HEK293 (cell line): ENCODE results near the gene CCDC152.

Experiments
- CTCF ChIA-PET: fragments of 350-600 bp; formaldehyde crosslinking; extraction: SDS; loops from one replicate; lab custom pipeline; 2021; ENCODE audit warnings: antibody characterized with exemption; lab: Yijun Ruan, JAX
- POLR2A ChIA-PET: fragments of 300-600 bp; formaldehyde crosslinking; extraction: SDS; loops from one replicate; lab custom pipeline; 2020; ENCODE audit warnings: antibody characterized with exemption, inconsistent platforms; lab: Yijun Ruan, JAX
- H3K27ac ChIP-seq: fragments of 200-500 bp; sonication (Bioruptor generic); 2 replicates; pipeline ENCODE4 v1.5.1; 2014; ENCODE audit warnings: low read depth, low read length, control low read depth, inconsistent platforms; ENCODE audit errors: extremely low read depth
- H3K36me3 ChIP-seq, 2 experiments: fragments of 200-500 bp in 1 of 2; sonication (Bioruptor generic) in 1 of 2; 1 replicate in 1 of 2; 2 replicates in 1 of 2; pipeline ENCODE4 v1.5.1; 2014 to 2017; ENCODE audit warnings: inconsistent platforms in 2 of 2, low read length in 2 of 2; ENCODE audit not compliant: control insufficient read depth in 2 of 2, insufficient read depth in 1 of 2
- H3K4me1 ChIP-seq: fragments of 200-500 bp; sonication (Bioruptor generic); 2 replicates; pipeline ENCODE4 v1.5.1; 2014; ENCODE audit warnings: mild to moderate bottlenecking, low read length, inconsistent platforms; ENCODE audit not compliant: control insufficient read depth, insufficient read depth
- H3K4me3 ChIP-seq: 2 replicates; pipeline ENCODE4 v1.5.1; 2011; ENCODE audit warnings: low read depth, mild to moderate bottlenecking, control low read depth, low read length, moderate library complexity
- H3K9me3 ChIP-seq: fragments of 200-500 bp; sonication (Bioruptor generic); 2 replicates; pipeline ENCODE4 v1.5.1; 2014; ENCODE audit warnings: low read depth, low read length, inconsistent platforms; ENCODE audit not compliant: control insufficient read depth, insufficient read depth
- BCL11A ChIP-seq: fragments of 450-650 bp; formaldehyde crosslinking; IDR thresholded peaks from 2 replicates; pipeline ENCODE4 v1.5.1; 2016; ENCODE audit warnings: low read depth, missing biosample characterization, missing genetic modification characterization
- GLI2 ChIP-seq: fragments of 450-650 bp; formaldehyde crosslinking; IDR thresholded peaks from 2 replicates; pipeline ENCODE4; 2017; ENCODE audit warnings: missing biosample characterization, missing genetic modification characterization, low read depth, borderline replicate concordance
- INSM2 ChIP-seq: fragments of 450-650 bp; formaldehyde crosslinking; IDR thresholded peaks from 2 replicates; pipeline ENCODE4 v1.5.1; 2016; ENCODE audit warnings: missing biosample characterization, missing genetic modification characterization
- MYNN ChIP-seq: fragments of 450-650 bp; formaldehyde crosslinking; IDR thresholded peaks from 2 replicates; pipeline ENCODE4 v1.5.1; 2016; ENCODE audit warnings: missing biosample characterization, missing genetic modification characterization, borderline replicate concordance
- PATZ1 ChIP-seq: fragments of 450-650 bp; formaldehyde crosslinking; IDR thresholded peaks from 2 replicates; pipeline ENCODE4 v1.5.1; 2016; ENCODE audit warnings: missing biosample characterization, missing genetic modification characterization
- TSHZ1 ChIP-seq: fragments of 450-650 bp; formaldehyde crosslinking; IDR thresholded peaks from 2 replicates; pipeline ENCODE4 v1.5.1; 2016; ENCODE audit warnings: missing biosample characterization, missing genetic modification characterization, borderline replicate concordance
- ZBTB26 ChIP-seq: fragments of 450-650 bp; formaldehyde crosslinking; optimal IDR thresholded peaks from 2 replicates; pipeline ENCODE3; 2016; ENCODE audit warnings: missing biosample characterization, mild to moderate bottlenecking, missing genetic modification characterization
- ZNF132 ChIP-seq: fragments of 450-650 bp; formaldehyde crosslinking; IDR thresholded peaks from 2 replicates; pipeline ENCODE4 v1.5.1; 2017; ENCODE audit warnings: missing biosample characterization, missing genetic modification characterization, borderline replicate concordance
- ZNF174 ChIP-seq: fragments of 450-650 bp; formaldehyde crosslinking; IDR thresholded peaks from 2 replicates; pipeline ENCODE4 v1.5.0; 2017; ENCODE audit warnings: missing biosample characterization, mild to moderate bottlenecking, missing genetic modification characterization
- ZNF362 ChIP-seq: fragments of 450-650 bp; formaldehyde crosslinking; IDR thresholded peaks from 2 replicates; pipeline ENCODE4 v1.5.1; 2016; ENCODE audit warnings: missing biosample characterization, missing genetic modification characterization
- ZNF366 ChIP-seq: fragments of 450-650 bp; formaldehyde crosslinking; conservative IDR thresholded peaks from 2 replicates; pipeline ENCODE4 v1.5.1; 2016; ENCODE audit warnings: missing biosample characterization, missing genetic modification characterization
- ZNF37A ChIP-seq: fragments of 450-650 bp; IDR thresholded peaks from 2 replicates; pipeline ENCODE4 v1.5.1; 2018; ENCODE audit warnings: missing biosample characterization, missing genetic modification characterization
- ZNF501 ChIP-seq: fragments of 450-650 bp; formaldehyde crosslinking; IDR thresholded peaks from 2 replicates; pipeline ENCODE4 v1.5.1; 2016; ENCODE audit warnings: missing biosample characterization, missing genetic modification characterization
- ZNF544 ChIP-seq: fragments of 450-650 bp; formaldehyde crosslinking; IDR thresholded peaks from 2 replicates; pipeline ENCODE4 v1.5.0; 2017; ENCODE audit warnings: missing biosample characterization, missing genetic modification characterization
- ZNF571 ChIP-seq: fragments of 450-650 bp; formaldehyde crosslinking; IDR thresholded peaks from 2 replicates; pipeline ENCODE4 v1.5.0; 2017; ENCODE audit warnings: missing biosample characterization, missing genetic modification characterization
- ZNF707 ChIP-seq: fragments of 450-650 bp; formaldehyde crosslinking; IDR thresholded peaks from 2 replicates; pipeline ENCODE4 v1.5.1; 2016; ENCODE audit warnings: missing biosample characterization, missing genetic modification characterization
- ZNF777 ChIP-seq: fragments of 450-650 bp; formaldehyde crosslinking; IDR thresholded peaks from 2 replicates; pipeline ENCODE4 v1.5.1; 2017; ENCODE audit warnings: missing biosample characterization, missing genetic modification characterization, borderline replicate concordance
- ZSCAN16 ChIP-seq: fragments of 450-650 bp; formaldehyde crosslinking; IDR thresholded peaks from 2 replicates; pipeline ENCODE4 v1.5.1; 2016; ENCODE audit warnings: missing biosample characterization, missing genetic modification characterization
- ZSCAN18 ChIP-seq: fragments of 450-650 bp; formaldehyde crosslinking; IDR thresholded peaks from 2 replicates; pipeline ENCODE4 v1.5.1; 2016; ENCODE audit warnings: missing biosample characterization, missing genetic modification characterization

CCDC152 gene

GRCh38 chr5:42787845-42788244, 31.2 kb downstream of the CCDC152 start (continued):
- no peak for TF ChIP-seq TSHZ1 (tag by site-specific recombination)

GRCh38 chr5:42791151-42791550, 34.5 kb downstream of the CCDC152 start:
- H3K4me3 ChIP-seq = no peak overlapping the region
- no peaks in the 10 kb centered on the region for H3K9me3 ChIP-seq
- no peak for TF ChIP-seq BCL11A (tag by site-specific recombination)
- no peak for TF ChIP-seq ZNF501 (tag by site-specific recombination)
- TF ChIP-seq ZNF544 = no peak
- no peak for TF ChIP-seq ZNF707 (tag by site-specific recombination)
- no peak for TF ChIP-seq ZNF571 (tag by site-specific recombination)
- H3K27ac ChIP-seq = no peak overlapping the region
- ChIA-PET CTCF (interaction anchor here (2.0 kb wide), 1 partner anchor 599 kb away, joined by 5 read pairs; no protein-coding TSS in a partner anchor), POLR2A (no interaction called here)
- no peaks in the 10 kb centered on the region for H3K36me3 ChIP-seq
- no peaks in the 10 kb centered on the region for H3K4me1 ChIP-seq

- Histone ChIP-seq H3K4me1 (no peaks in the 10 kb centered on the region), H3K36me3 (peaks cover 32 to 34% of the 10 kb centered on the region in 2 experiments), H3K27ac (no peak overlapping the region), H3K4me3 (no peak overlapping the region), H3K9me3 (no peaks in the 10 kb centered on the region)
- TF ChIP-seq ZNF174 (no peak), ZSCAN18 (tag by site-specific recombination) (no peak), MYNN (tag by site-specific recombination) (no peak), ZNF37A (no peak), ZNF366 (no peak), ZNF362 (no peak), ZSCAN16 (tag by site-specific recombination) (no peak), ZNF777 (tag by site-specific recombination) (no peak), GLI2 (tag by site-specific recombination) (no peak), ZBTB26 (no peak), ZNF132 (tag by site-specific recombination) (no peak), PATZ1 (tag by site-specific recombination) (no peak), INSM2 (tag by site-specific recombination) (no peak)
- POLR2A ChIA-PET = no interaction called here
- CTCF ChIA-PET = no interaction called here
These were observed 41.9 kb downstream of the CCDC152 start for GRCh38 chr5:42798284-42799240.
